NB4 (cell line): ENCODE results near the gene ZFP92.

Source experiments
- CTCF ChIP-seq: IDR thresholded peaks from one replicate; pipeline ENCODE4 v1.5.1; 2012; ENCODE audit warnings: low read depth, low read length
- MAX ChIP-seq: IDR thresholded peaks from 2 replicates; pipeline ENCODE4 v1.6.1; 2011; ENCODE audit warnings: low read depth, low read length
- POLR2A ChIP-seq: IDR thresholded peaks from 2 replicates; pipeline ENCODE4 v1.6.1; 2011; ENCODE audit warnings: mild to moderate bottlenecking; ENCODE audit not compliant: insufficient read length; ENCODE audit errors: extremely low read depth

- TF ChIP-seq CTCF (no peak), POLR2A (no peak), MAX (no peak)
Measured at GRCh38 chrX:153410373-153410772, 899 bp upstream of the ZFP92 start.
